Naive thymus-derived CD8-positive, alpha-beta T cell (primary cell): ENCODE data around the gene FAM221B. TPM values are rescaled to one million over a fixed set of nuclear protein-coding genes. Genes with fewer than 3 reads are reported as not detected.

ENCODE experiments used
- ATAC-seq, 2 donors: fragments of 150-1000 bp; cut with Tn5 transposase in 1 of 2; sonication (Bioruptor Pico), chemical (Tn5 transposase) in 1 of 2; 1 replicate in 1 of 2; 2 replicates in 1 of 2; pipeline ENCODE4 v1.10.0; 2021; ENCODE audit warnings: mild to moderate bottlenecking in 2 of 2, moderate library complexity in 2 of 2
- POLR2A ChIA-PET: fragments of 350-600 bp; sonication (Branson Sonifier 250); formaldehyde crosslinking; loops from one replicate; lab custom pipeline; 2021; ENCODE audit warnings: antibody characterized with exemption; lab: Charles Lee
- DNase-seq, 10 donors: peaks; one replicate each; pipeline versions ENCODE4 v3.0.0 to v3.0.0-alpha.2; 2020 to 2022
- H3K27ac Mint-ChIP-seq, 10 donors: one replicate each; pipeline ENCODE4 v1.8.0; 2020 to 2022; ENCODE audit warnings: mild to moderate bottlenecking in 10 of 10, mixed read lengths in 10 of 10, moderate library complexity in 4 of 10, inconsistent platforms in 1 of 10
- H3K27me3 Mint-ChIP-seq, 5 donors: one replicate each; pipeline ENCODE4 v1.8.0; 2021 to 2022; ENCODE audit warnings: mixed read lengths in 5 of 5
- H3K36me3 Mint-ChIP-seq, 3 donors: one replicate each; pipeline ENCODE4 v1.8.0; 2020 to 2022; ENCODE audit warnings: mixed read lengths in 3 of 3, mild to moderate bottlenecking in 2 of 3, inconsistent platforms in 1 of 3
- H3K4me1 Mint-ChIP-seq, 4 donors: one replicate each; pipeline ENCODE4 v1.8.0; 2021 to 2022; ENCODE audit warnings: mixed read lengths in 4 of 4
- H3K4me3 Mint-ChIP-seq, 10 donors: one replicate each; pipeline ENCODE4 v1.8.0; 2020 to 2022; ENCODE audit warnings: mild to moderate bottlenecking in 10 of 10, mixed read lengths in 10 of 10, moderate library complexity in 6 of 10, inconsistent platforms in 1 of 10
- H3K9me3 Mint-ChIP-seq, 9 donors: one replicate each; pipeline ENCODE4 v1.8.0; 2020 to 2022; ENCODE audit warnings: mixed read lengths in 9 of 9, mild to moderate bottlenecking in 3 of 9, inconsistent platforms in 1 of 9, moderate library complexity in 1 of 9
- polyA plus RNA-seq, 3 donors: library from polyadenylated mRNA; unstranded; fragments of 300-500 nt; fragmentation: Illumina TruSeq; gene quantifications; one replicate each; pipeline ENCODE4 v1.2.3, GENCODE V29; 2021
- total RNA-seq, 8 experiments: library from RNA in 2 of 8; stranded (reverse) in 2 of 8; gene quantifications; one replicate each; pipeline ENCODE4 v1.2.3 and lab custom pipeline; 2021 to 2026

The FAM221B gene
- total and polyA plus RNA-seq, 5 experiments from 2014 or later = not detected

DNA sequence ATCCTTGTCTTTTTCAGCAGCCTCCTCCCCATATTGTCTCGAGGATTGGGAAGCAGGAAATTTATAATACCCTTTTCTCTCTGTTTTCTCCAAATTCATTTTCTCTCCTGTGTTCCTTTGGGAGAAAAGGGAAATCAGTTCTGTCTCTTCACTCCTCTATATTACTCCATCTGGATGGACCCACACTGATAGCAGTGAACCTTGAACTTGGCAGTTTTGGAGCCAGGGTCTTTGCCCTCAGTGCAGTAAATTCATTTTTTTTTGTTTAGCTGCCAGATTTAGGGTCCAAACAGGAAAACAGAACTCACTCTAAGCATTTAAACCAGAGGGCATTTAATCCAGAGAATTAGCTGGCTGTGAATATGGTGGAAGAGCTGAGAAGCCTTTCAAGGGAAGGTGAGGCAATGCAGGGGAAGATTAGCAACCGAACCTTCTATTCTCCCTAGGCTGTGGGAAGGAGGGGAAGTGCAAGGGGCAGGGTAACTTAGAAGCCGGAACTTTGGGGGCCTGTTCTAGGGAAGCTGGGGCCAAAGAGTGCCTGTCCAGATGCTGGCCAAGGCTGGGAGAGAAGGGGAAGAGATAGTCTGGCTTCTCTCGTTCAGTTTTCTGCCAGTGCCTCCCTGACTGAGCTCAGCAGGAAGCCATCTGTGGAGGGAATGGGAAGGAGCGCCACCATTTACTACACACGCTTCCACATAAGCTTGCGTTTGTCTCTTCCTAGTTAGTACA lies 53.5 kb downstream of the FAM221B start:
- no peak for ATAC-seq
- no peak for DNase-seq
- H3K9me3 Mint-ChIP-seq = no peaks in the 10 kb centered on the region
- H3K4me3 Mint-ChIP-seq = no peak overlapping the region
- H3K36me3 Mint-ChIP-seq = peaks cover 0 to 20% (median 4%) of the 10 kb centered on the region in 3 donors
- peak overlapping the region in 6 of 10 donors; percentile 8 to 78 (median 46) for H3K27ac Mint-ChIP-seq
- no peaks in the 10 kb centered on the region for H3K27me3 Mint-ChIP-seq
- POLR2A ChIA-PET = interaction anchor here (0.7 to 1.0 kb wide), 2 partner anchors 12 to 158 kb away, joined by 3 read pairs; no protein-coding TSS in a partner anchor
- peaks cover 0 to 15% (median 4%) of the 10 kb centered on the region in 4 donors for H3K4me1 Mint-ChIP-seq

DNA sequence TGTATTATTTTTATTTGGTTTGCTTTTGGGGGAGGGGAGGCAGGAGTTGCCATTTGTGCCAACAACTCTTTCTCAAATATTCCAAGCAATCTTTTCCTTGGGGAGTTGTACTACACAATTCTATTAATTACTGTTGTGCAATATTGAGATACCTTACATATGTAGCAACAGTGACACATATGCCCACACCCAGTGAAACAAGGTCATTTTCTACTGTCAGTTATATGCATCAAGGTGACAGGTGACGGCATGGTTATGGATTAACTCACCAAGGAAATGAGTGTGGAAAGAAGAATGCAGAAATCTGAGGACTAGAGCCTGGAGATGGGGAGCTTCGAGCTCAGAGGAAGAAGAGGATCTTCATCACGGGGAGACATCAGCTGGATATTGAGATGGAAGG lies 56.6 kb downstream of the FAM221B start:
- Mint-ChIP-seq H3K27me3 (no peaks in the 10 kb centered on the region), H3K4me3 (no peak overlapping the region), H3K27ac (no peak overlapping the region), H3K9me3 (no peaks in the 10 kb centered on the region), H3K36me3 (peaks cover 0 to 9% (median 3%) of the 10 kb centered on the region in 3 donors), H3K4me1 (peaks cover 0 to 16% (median 8%) of the 10 kb centered on the region in 4 donors)
- no peak for DNase-seq
- POLR2A ChIA-PET = no interaction called here
- no peak for ATAC-seq

DNA sequence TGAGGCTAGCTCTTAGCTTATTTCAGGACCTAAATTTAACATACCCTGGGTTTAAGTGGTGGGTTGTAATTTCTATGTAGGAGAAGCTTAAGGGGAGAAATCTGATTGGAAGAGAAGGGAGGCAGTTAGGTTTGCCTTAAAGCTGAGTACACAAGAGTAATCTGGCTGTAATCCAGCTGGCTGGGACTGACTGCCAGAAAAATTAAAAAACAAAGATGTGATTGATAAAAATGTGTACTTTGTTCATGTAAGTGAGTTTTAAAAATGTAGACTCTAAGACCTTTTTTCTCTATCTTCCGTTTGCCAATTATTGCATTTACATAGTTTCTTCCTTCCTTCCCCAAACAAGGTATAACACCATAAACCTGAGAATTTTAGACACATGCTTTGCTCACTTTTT lies 57.0 kb downstream of the FAM221B start:
- H3K27ac Mint-ChIP-seq = no peak overlapping the region
- POLR2A ChIA-PET = interaction anchor here (0.6 to 1.2 kb wide), 2 partner anchors 10 to 793 kb away, joined by 3 read pairs; no protein-coding TSS in a partner anchor

DNA sequence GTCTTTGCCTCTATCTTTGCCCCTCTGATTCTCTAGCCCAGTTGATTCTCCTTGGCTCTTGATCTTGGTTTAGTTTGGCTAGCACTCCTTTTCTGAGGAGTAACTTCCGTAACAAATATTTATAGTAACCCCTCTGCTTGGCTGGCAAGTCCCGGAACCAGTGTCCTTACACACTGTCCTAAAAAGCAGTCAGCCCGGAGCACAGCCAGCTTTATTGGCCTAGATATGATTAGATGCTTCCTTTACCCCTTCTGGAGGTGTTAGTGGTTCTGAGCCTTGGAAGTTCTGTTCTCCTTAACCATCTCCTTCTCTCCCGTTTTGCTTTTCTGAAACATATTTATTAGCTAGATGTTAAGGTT lies 57.5 kb downstream of the FAM221B start:
- no peak for ATAC-seq
- H3K9me3 Mint-ChIP-seq = no peaks in the 10 kb centered on the region
- H3K27ac Mint-ChIP-seq = no peak overlapping the region
- no peak for DNase-seq
- H3K27me3 Mint-ChIP-seq = no peaks in the 10 kb centered on the region
- H3K4me1 Mint-ChIP-seq = peaks cover 0 to 18% (median 9%) of the 10 kb centered on the region in 4 donors
- no peak overlapping the region for H3K4me3 Mint-ChIP-seq
- peaks cover 0 to 10% (median 3%) of the 10 kb centered on the region in 3 donors for H3K36me3 Mint-ChIP-seq
- POLR2A ChIA-PET = interaction anchor here (0.6 to 1.2 kb wide), 2 partner anchors 9 to 792 kb away, joined by 3 read pairs; no protein-coding TSS in a partner anchor

More for the DNA sequence above, 57.0 kb downstream of the FAM221B start:
- ATAC-seq (no peak), DNase-seq (no peak)
- Mint-ChIP-seq H3K9me3 (no peaks in the 10 kb centered on the region), H3K4me3 (no peak overlapping the region), H3K36me3 (peaks cover 0 to 9% (median 3%) of the 10 kb centered on the region in 3 donors), H3K4me1 (peaks cover 0 to 16% (median 8%) of the 10 kb centered on the region in 4 donors), H3K27me3 (no peaks in the 10 kb centered on the region)

DNA sequence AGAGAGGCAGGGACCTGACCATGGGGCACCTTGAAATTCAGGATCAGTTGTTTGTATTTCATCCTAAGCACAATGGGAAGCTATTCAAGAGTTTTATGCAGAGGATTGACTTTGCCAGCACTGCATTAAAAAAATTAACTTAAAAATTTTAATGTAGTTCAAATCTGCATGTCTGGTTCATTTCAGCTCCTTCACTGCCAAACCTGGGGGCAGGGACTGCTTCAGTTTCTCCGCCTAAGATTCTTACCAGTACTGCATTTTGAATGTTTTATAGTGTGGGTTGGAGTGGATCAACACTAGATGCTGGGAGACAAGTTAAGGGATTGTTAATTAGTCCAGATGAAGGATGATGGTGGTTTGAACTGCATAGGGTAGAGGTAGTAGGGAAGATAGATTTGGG lies 58.8 kb downstream of the FAM221B start:
- no peak overlapping the region for H3K27ac Mint-ChIP-seq
- H3K27me3 Mint-ChIP-seq = no peaks in the 10 kb centered on the region
- H3K4me1 Mint-ChIP-seq = peaks cover 0 to 15% (median 4%) of the 10 kb centered on the region in 4 donors
- no peaks in the 10 kb centered on the region for H3K9me3 Mint-ChIP-seq
- POLR2A ChIA-PET = interaction anchor here (0.6 kb wide), 1 partner anchor 1578 kb away, joined by 5 read pairs; no protein-coding TSS in a partner anchor
- DNase-seq (no peak), ATAC-seq (no peak)
- no peak overlapping the region for H3K4me3 Mint-ChIP-seq
- H3K36me3 Mint-ChIP-seq = peaks cover 0 to 4% (median 0%) of the 10 kb centered on the region in 3 donors

DNA sequence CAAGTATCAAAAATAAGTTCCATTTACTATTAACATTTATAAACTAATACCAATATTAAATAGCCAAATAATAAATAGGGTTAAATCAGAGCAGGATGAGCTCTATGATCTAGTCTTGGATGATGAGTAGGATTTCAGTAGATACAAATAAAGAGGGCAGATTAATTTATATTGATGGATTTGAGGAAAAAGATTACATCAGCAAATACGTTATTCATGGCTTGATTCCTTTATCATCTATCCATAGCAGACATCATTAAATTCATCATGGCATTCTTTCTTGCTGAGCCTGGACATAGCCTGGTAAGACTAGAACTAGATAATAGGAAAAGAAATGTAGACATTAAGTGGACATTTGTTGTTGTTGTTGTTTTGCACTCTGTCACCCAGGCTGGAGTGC lies 61.1 kb downstream of the FAM221B start:
- ATAC-seq (no peak), DNase-seq (no peak)
- POLR2A ChIA-PET = no interaction called here
- no peaks in the 10 kb centered on the region for H3K9me3 Mint-ChIP-seq
- H3K27ac Mint-ChIP-seq = no peak overlapping the region
- peaks cover 0 to 8% (median 0%) of the 10 kb centered on the region in 3 donors for H3K36me3 Mint-ChIP-seq
- H3K27me3 Mint-ChIP-seq = no peaks in the 10 kb centered on the region
- no peak overlapping the region for H3K4me3 Mint-ChIP-seq
- H3K4me1 Mint-ChIP-seq = peaks cover 0 to 22% (median 9%) of the 10 kb centered on the region in 4 donors

DNA sequence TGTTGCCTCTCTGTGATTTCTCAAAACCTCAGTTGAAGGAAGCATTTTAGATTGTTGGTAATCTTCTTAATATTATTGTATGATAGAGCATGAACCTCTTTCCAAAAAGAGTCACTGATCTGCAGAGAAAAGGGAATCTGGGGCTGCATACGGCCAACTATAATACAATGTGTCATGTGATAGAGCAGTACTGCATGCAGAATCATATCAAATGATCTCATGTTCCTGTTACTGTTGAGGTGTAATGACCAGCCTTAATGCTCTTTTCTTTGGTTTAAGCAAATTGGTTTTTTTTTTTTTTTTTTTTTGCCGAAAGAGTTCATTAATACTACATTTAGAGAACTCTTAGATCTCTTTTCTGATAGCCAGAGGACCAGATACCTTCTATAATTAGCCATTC lies 61.5 kb downstream of the FAM221B start:
- ATAC-seq = no peak
- Mint-ChIP-seq H3K27me3 (no peaks in the 10 kb centered on the region), H3K4me3 (no peak overlapping the region), H3K9me3 (no peaks in the 10 kb centered on the region), H3K4me1 (peaks cover 0 to 24% (median 12%) of the 10 kb centered on the region in 4 donors), H3K27ac (no peak overlapping the region), H3K36me3 (peaks cover 0 to 8% (median 0%) of the 10 kb centered on the region in 3 donors)
- POLR2A ChIA-PET = no interaction called here
- DNase-seq = no peak

Other genes starting within 250 kb of the FAM221B start
- 10 to 100 TPM; 43.5 to 44.4 TPM for gene TESK1, start 223.5 kb downstream of the FAM221B start, total RNA-seq
- gene TESK1, start 223.5 kb downstream of the FAM221B start, polyA plus RNA-seq = 1 to 10 TPM; 3.0 to 8.1 (median 4.8) TPM
- gene CD72, start 210.3 kb downstream of the FAM221B start, total RNA-seq = 1 to 10 TPM; 7.8 to 8.0 TPM
- gene CD72, start 210.3 kb downstream of the FAM221B start, polyA plus RNA-seq = 1 to 10 TPM in 1 of 3 donors, under 1 TPM in 2; 0.80 to 1.5 (median 0.91) TPM
- 10 to 100 TPM; 24.2 to 25.4 TPM for gene SIT1, start 177.8 kb downstream of the FAM221B start, total RNA-seq
- gene SIT1, start 177.8 kb downstream of the FAM221B start, polyA plus RNA-seq = 100 to 1,000 TPM in 1 of 3 donors, 10 to 100 TPM in 2; 82.2 to 128 (median 91.6) TPM
- over 10,000 TPM; 14,495 to 21,271 TPM for gene RMRP, start 170.7 kb downstream of the FAM221B start, total RNA-seq
- 10 to 100 TPM in 1 of 3 donors, not detected in 2; 33.0 TPM for gene RMRP, start 170.7 kb downstream of the FAM221B start, polyA plus RNA-seq
- gene CCDC107, start 170.4 kb downstream of the FAM221B start, total RNA-seq = 10 to 100 TPM; 13.8 to 16.6 TPM
- 10 to 100 TPM; 45.9 to 59.0 (median 51.5) TPM for gene CCDC107, start 170.4 kb downstream of the FAM221B start, polyA plus RNA-seq
- gene ARHGEF39, start 163.5 kb downstream of the FAM221B start, total RNA-seq = under 1 TPM in 1 of 2 experiments, not detected in 1; 0.29 TPM
- under 1 TPM; 0.13 to 0.25 (median 0.24) TPM for gene ARHGEF39, start 163.5 kb downstream of the FAM221B start, polyA plus RNA-seq
- not detected for gene CA9, start 154.8 kb downstream of the FAM221B start, total RNA-seq
- not detected for gene CA9, start 154.8 kb downstream of the FAM221B start, polyA plus RNA-seq
- 10 to 100 TPM; 92.3 to 98.5 TPM for gene TPM2, start 138.8 kb downstream of the FAM221B start, total RNA-seq
- gene TPM2, start 138.8 kb downstream of the FAM221B start, polyA plus RNA-seq = under 1 TPM in 1 of 3 donors, not detected in 2; 0.34 TPM
- gene TLN1, start 96.5 kb downstream of the FAM221B start, total RNA-seq = 100 to 1,000 TPM; 204 to 233 TPM
- gene TLN1, start 96.5 kb downstream of the FAM221B start, polyA plus RNA-seq = 10 to 100 TPM; 32.9 to 88.9 (median 36.4) TPM
- 10 to 100 TPM; 17.1 to 19.5 TPM for gene CREB3, start 96.1 kb downstream of the FAM221B start, total RNA-seq
- 10 to 100 TPM; 29.8 to 40.3 (median 33.1) TPM for gene CREB3, start 96.1 kb downstream of the FAM221B start, polyA plus RNA-seq
- 10 to 100 TPM; 56.7 to 65.4 TPM for gene GBA2, start 79.5 kb downstream of the FAM221B start, total RNA-seq
- gene GBA2, start 79.5 kb downstream of the FAM221B start, polyA plus RNA-seq = 10 to 100 TPM; 14.8 to 28.3 (median 22.0) TPM
- gene RGP1, start 79.4 kb downstream of the FAM221B start, total RNA-seq = 10 to 100 TPM; 30.7 to 31.7 TPM
- 1 to 10 TPM; 6.8 to 9.6 (median 8.1) TPM for gene RGP1, start 79.4 kb downstream of the FAM221B start, polyA plus RNA-seq
- 1 to 10 TPM in 1 of 2 experiments, under 1 TPM in 1; 0.88 to 1.7 TPM for gene MSMP, start 74.5 kb downstream of the FAM221B start, total RNA-seq
- gene MSMP, start 74.5 kb downstream of the FAM221B start, polyA plus RNA-seq = 1 to 10 TPM in 1 of 3 donors, not detected in 2; 1.3 TPM
- 10 to 100 TPM; 12.6 to 12.7 TPM for gene NPR2, start 37.1 kb downstream of the FAM221B start, total RNA-seq
- under 1 TPM; 0.20 to 0.94 (median 0.36) TPM for gene NPR2, start 37.1 kb downstream of the FAM221B start, polyA plus RNA-seq
- 1 to 10 TPM; 7.0 to 8.9 TPM for gene SPAG8, start 16.5 kb downstream of the FAM221B start, total RNA-seq
- gene SPAG8, start 16.5 kb downstream of the FAM221B start, polyA plus RNA-seq = 1 to 10 TPM in 2 of 3 donors, under 1 TPM in 1; 0.17 to 2.2 (median 1.7) TPM
- 10 to 100 TPM; 25.4 to 27.9 TPM for gene HINT2, start 13.7 kb downstream of the FAM221B start, total RNA-seq
- 10 to 100 TPM; 73.0 to 87.9 (median 78.5) TPM for gene HINT2, start 13.7 kb downstream of the FAM221B start, polyA plus RNA-seq
- 10 to 100 TPM in 1 of 2 experiments, 1 to 10 TPM in 1; 8.8 to 10.2 TPM for gene TMEM8B, start 496 bp upstream of the FAM221B start, total RNA-seq
- 1 to 10 TPM; 1.5 to 2.4 (median 2.1) TPM for gene TMEM8B, start 496 bp upstream of the FAM221B start, polyA plus RNA-seq
- gene OR13J1, start 41.7 kb upstream of the FAM221B start, total RNA-seq = not detected
- gene OR13J1, start 41.7 kb upstream of the FAM221B start, polyA plus RNA-seq = not detected
- gene HRCT1, start 77.5 kb upstream of the FAM221B start, total RNA-seq = not detected
- gene HRCT1, start 77.5 kb upstream of the FAM221B start, polyA plus RNA-seq = not detected
- not detected for gene SPAAR, start 80.8 kb upstream of the FAM221B start, total RNA-seq
- not detected for gene SPAAR, start 80.8 kb upstream of the FAM221B start, polyA plus RNA-seq
- not detected for gene OR2S2, start 129.4 kb upstream of the FAM221B start, total RNA-seq
- gene OR2S2, start 129.4 kb upstream of the FAM221B start, polyA plus RNA-seq = not detected
- 10 to 100 TPM in 1 of 2 experiments, 1 to 10 TPM in 1; 9.8 to 12.1 TPM for gene RECK, start 208.2 kb upstream of the FAM221B start, total RNA-seq
- 10 to 100 TPM; 13.2 to 14.8 (median 13.5) TPM for gene RECK, start 208.2 kb upstream of the FAM221B start, polyA plus RNA-seq